ENCODE results near the gene EIF2B1.

EIF2B1 gene

GRCh38 chr12:123654129-123654701, 20.7 kb upstream of the EIF2B1 start:
- no peak overlapping the region for H3K4me3 ChIP-seq (ENCODE audit: low read depth, low read length)
- TF ChIP-seq, protein P1, sequence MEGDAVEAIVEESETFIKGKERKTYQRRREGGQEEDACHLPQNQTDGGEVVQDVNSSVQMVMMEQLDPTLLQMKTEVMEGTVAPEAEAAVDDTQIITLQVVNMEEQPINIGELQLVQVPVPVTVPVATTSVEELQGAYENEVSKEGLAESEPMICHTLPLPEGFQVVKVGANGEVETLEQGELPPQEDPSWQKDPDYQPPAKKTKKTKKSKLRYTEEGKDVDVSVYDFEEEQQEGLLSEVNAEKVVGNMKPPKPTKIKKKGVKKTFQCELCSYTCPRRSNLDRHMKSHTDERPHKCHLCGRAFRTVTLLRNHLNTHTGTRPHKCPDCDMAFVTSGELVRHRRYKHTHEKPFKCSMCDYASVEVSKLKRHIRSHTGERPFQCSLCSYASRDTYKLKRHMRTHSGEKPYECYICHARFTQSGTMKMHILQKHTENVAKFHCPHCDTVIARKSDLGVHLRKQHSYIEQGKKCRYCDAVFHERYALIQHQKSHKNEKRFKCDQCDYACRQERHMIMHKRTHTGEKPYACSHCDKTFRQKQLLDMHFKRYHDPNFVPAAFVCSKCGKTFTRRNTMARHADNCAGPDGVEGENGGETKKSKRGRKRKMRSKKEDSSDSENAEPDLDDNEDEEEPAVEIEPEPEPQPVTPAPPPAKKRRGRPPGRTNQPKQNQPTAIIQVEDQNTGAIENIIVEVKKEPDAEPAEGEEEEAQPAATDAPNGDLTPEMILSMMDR (IDR thresholded peaks at IDR 0.05; ENCODE audit: borderline replicate concordance, insufficient read depth, low read depth, low read length) = no peak

GRCh38 chr12:123648401-123648800, 14.9 kb upstream of the EIF2B1 start:
- H3K4me3 ChIP-seq (ENCODE audit: low read depth, low read length) = no peak overlapping the region

GRCh38 chr12:123645878-123646277, 12.4 kb upstream of the EIF2B1 start:
- TF ChIP-seq, protein P1 (IDR thresholded peaks at IDR 0.05; ENCODE audit: borderline replicate concordance, insufficient read depth, low read depth, low read length) = no peak
- H3K4me3 ChIP-seq (ENCODE audit: low read depth, low read length) = no peak overlapping the region

More at GRCh38 chr12:123648401-123648800, 14.9 kb upstream of the EIF2B1 start:
- TF ChIP-seq, protein P1 (IDR thresholded peaks at IDR 0.05; ENCODE audit: borderline replicate concordance, insufficient read depth, low read depth, low read length) = no peak

DNA sequence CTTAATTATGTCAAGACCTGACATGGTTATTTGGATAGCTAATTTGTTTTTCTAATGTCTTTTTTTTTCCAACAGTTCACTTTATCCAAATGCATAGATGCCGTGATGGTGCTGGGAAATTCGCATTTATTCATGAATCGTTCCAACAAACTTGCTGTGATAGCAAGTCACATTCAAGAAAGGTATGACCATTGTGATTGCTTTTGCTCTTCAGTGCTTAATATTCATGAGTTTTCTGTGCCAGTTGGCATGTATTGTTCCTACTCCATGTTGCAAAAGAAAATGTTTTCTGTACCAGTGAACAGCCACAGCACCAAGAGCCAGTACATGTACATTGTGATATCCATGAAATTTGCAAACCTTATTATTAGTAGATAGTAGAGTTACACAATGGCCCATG, 11.9 kb upstream of the EIF2B1 start:
- TF ChIP-seq, protein P1 (IDR thresholded peaks at IDR 0.05; ENCODE audit: borderline replicate concordance, insufficient read depth, low read depth, low read length) = no peak
- H3K4me3 ChIP-seq (ENCODE audit: low read depth, low read length) = no peak overlapping the region

GRCh38 chr12:123643911-123644310, 10.4 kb upstream of the EIF2B1 start:
- no peak overlapping the region for H3K4me3 ChIP-seq (ENCODE audit: low read depth, low read length)
- TF ChIP-seq, protein P1 (IDR thresholded peaks at IDR 0.05; ENCODE audit: borderline replicate concordance, insufficient read depth, low read depth, low read length) = no peak

- peak overlapping the region; percentile 81 for H3K4me3 ChIP-seq (ENCODE audit: low read depth, low read length)
- TF ChIP-seq, protein P1 (IDR thresholded peaks at IDR 0.05; ENCODE audit: borderline replicate concordance, insufficient read depth, low read depth, low read length) = no peak
Measured at GRCh38 chr12:123634142-123634561, 666 bp upstream of the EIF2B1 start.

All from GM12875 (cell line).